ENCODE measurements around the gene DAPK2.
"Not testable (repeated sequence)": the region's sequence is repeated elsewhere in the genome, so short reads cannot be mapped to it uniquely, and the experiment has no call there.

The DAPK2 gene

DNA sequence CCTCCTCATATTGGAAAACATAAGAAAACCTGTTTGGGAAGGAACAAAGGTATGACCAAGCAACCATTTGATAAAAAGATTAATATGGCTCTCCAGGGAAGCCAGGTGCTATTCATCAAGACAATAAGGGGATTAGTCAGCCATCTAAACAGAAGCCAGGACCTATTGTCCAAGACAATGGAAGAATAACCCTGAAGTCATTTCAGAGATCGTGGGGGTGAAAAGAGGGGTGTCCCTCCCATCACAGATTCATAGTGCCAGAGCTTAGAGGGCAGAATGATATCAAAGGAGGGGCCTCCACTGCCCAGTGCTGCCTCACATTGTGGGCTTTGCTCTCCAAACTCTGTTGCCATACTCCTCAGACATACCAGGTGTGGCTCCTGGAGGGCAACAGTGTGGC lies 73.5 kb downstream of the DAPK2 start:
- DNase-seq (ENCODE audit: low spot score): no peak

DNA sequence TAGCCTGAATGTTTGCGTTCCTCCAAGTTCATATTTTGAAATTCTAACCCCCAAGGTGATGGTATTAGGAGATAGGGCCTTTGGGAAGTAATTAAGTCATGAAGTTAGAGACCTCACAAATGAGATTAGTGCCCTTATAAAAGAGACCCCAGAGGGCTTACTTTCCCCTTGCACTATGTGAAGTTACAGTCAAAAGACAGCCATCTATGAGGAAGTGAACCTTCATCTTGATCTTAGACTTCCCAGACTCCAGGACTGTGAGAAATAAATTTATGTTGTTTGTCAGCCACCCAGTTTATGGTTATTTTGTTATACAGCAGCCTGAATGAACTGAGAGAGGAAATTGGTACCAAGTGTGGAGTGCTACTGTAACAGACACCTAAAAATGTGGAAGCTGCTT lies 74.4 kb downstream of the DAPK2 start:
- DNase-seq (ENCODE audit: low spot score): no peak

DNA sequence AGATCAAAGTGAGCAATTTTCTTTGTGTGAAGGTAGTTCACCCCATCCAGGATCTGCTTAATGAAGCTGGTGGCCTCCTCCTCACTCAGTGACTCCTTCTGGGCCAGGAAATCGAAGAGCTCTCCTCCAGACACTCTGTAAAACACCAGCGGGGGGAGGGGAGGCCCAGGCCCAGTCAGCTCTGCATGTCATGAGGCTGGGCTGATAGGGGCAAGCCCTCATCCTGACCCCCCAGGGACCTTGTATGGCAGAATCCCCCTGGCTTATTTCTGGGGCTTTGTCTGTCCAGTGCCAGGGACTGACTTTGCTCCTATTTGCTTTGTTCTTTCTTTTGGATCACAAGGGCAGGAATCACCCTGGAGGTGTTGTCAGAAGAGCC lies 74.9 kb downstream of the DAPK2 start:
- no peak for DNase-seq (ENCODE audit: low spot score)

DNA sequence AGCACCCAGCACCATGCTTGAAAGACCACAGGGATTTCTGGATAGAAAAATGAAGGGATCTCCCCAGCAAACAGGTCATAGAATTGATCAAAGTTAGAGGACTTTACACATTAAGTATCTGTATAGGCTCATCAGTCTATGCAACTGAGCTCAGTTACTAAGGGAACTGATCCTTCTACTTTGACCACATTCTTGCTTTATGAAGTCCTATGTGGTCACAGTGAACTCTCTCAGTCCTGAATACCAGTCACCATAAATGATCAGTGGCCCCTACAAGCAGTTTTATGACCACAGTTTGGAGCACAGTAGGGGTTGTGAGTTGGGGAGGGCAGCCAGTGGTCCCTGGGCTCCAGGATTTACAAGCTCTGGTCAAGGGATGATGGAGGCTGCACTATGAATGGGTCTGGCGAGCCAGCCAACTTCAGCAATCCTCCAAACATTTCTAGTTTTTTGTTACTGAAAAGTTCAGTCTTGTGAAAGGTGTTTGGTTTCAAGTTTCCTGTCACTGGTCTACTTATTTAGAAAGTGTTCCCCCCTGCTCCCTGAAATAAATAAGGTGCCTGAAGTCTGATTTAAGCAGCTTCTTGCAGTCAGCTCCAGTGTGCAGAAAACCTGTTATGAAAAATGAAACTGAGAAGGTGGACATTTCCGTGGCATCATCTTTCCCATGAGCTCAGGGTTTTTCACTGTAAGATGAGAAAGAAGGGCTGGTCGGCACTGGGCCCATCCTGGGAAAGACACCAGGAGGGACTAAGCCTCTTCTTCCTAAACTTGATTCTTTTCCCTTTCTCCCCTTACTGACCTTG lies 75.5 kb downstream of the DAPK2 start:
- DNase-seq (ENCODE audit: low spot score): no peak

DNA sequence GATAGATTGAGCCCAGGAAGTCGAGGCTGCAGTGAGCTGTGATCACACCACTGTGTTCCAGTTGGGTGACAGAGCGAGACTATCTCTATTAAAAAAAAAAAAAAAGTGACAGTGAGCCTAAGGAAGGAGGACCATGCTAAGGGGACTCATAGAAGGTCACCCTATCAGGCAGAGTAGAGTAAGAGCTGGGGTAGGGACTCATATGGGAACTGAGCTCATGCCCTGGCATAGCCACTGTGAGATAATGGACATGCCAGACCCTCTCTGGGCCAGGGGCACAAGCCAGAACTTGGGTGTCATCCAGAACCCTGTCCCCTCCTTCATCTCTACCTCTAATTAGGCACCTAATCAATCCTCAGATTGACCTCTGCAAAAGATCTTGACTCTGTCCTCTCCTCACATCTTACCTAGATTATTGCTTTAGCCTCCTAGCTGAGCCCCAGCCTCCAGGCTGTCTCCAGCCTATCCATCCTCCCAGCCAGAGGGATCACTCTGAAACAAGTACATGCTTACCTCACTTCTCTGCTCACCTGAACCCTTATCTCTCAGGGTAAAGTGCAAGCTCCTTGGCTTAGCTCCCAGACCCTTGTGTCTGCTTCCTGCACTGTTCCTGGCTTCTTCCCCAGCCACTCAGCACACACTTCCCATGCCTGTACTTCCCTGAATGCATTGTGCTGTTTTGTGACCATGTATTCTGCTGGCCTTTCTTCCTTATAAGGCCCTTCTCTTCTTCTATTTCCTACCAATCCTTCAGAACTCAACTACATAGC lies 76.4 kb downstream of the DAPK2 start:
- no peak for DNase-seq (ENCODE audit: low spot score)

DNA sequence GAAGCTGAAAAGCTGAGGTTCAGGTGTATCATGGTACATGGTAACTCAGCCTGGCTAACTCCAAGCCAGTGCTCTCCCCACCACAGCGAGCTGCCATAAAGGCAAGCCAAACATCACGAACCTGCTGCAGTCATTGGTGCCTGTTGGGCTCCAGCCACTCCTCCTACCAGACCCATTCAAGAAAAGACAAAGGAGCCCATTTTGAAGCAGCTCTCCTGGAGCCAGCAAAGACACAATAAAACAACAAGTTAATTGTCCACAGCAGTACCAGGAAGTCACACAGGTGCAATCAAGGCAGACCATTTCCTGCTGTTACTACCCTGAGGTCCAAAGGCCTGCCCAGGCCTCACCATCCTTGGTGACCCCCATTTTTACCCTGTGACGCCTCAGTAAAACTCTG lies 77.6 kb downstream of the DAPK2 start:
- no peak for DNase-seq (ENCODE audit: low spot score)

DNA sequence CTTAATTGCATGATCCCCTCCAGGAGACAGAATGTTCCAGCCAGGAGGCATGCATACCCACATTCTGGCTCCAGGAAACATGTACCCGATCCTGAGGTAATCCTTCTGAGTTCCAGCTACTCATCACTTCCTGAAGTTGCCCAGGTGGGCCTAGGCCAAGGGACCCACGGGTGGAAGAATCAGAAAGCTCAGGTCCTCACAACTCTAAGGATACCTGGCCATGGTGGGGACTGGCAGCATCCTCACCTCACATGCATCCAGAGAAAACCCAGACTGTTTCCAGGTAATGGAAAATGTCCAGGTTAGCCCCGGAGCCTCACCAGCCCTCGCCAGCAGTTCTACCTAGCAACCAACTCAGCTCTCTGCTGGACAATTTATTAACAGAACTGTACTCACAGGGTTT lies 78.2 kb downstream of the DAPK2 start:
- no peak for DNase-seq (ENCODE audit: low spot score)

DNA sequence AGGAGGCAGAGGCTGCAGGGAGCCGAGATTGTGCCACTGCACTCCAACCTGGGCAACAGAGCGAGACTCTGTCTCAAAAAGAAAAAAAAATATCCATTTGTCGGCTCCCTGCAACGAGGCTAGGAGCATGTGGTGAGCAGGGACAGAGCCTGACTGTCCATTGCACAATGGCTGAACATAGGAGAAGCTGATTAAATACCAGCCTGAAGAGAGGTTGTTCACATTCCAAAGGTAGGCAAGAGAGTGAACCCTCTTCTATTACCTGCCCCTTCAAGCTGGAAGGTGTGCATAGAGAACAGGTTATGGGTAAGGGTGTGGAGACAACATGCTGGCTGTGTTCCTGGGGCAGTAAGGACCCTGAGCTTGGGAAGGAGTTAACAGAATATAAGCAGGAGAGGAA lies 78.7 kb downstream of the DAPK2 start:
- DNase-seq (ENCODE audit: low spot score): no peak

DNA sequence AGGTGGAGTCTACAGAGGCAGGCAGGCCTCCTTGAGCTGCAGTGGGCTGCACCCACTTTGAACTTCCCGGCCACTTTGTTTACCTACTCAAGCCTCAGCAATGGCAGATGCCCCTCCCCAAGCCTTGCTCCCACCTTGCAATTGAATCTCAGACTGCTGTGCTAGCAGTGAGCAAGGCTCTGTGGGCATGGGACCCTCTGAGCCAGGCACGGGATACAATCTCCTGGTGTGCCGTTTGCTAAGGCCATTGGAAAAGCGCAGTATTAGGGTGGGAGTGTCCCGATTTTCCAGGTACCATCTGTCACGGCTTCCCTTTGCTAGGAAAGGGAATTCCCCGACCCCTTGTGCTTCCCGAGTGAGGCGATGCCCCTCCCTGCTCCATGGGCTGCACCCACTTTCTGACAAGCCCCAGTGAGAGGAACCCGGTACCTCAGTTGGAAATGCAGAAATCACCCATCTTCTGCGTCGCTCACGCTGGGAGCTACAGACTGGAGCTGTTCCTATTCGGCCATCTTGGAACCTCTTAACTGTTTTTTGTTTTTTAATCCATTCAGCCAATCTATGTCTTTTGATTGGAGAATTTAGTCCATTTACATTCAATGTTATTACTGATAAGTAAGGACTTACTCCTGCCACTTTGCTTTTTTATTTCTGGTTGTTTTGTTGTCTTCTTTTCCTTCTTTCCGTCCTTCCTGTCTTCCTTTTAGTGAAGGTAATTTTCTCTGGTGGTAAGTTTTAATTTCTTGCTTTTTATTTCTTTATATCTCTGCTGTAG lies 83.2 kb downstream of the DAPK2 start:
- DNase-seq (ENCODE audit: low spot score): not testable (repeated sequence)

DNA sequence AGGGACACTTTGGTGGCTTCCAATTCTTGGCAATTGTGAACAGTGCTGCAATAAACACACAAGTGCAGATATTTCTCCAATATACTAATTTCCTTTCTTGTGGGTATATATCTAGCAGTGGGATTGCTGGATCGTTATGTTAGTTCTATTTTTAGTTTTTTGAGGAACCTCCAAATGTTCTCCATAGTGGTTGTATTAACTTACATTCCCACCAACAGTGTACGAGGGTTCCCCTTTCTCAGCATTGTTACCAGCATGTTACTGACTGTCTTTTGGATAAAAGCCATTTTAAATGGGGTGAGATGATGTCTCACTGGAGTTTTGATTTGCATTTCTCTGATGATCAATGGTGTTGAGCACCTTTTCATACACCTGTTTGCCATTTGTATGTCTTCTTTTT lies 92.8 kb downstream of the DAPK2 start:
- DNase-seq (ENCODE audit: low spot score): no peak

DNA sequence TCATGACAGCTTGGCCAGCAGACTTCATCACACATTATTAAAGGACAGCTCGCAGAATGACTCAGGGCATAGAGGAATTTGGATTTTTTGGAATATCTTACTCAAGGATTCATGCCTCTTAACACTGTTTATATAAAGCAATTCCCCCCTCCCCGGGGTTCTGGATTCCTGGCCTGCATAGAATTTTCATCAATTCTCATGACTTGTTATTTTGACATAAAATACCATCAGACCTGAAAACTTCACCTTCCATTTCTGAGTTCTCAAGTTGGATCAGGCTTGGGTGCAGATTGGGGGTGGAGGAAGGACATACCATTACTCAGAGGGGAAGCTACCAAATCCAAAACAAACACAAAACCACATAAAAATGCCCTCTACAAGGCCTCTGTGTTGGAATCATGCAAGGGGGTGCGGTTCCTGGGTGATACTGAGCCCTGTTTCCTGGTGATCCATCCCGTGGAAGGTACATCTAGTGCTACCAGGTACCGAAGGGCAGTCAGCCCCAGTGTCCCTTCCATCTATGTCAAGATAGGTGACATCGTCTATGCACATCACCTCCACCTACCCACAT lies 95.3 kb downstream of the DAPK2 start:
- DNase-seq (ENCODE audit: low spot score): no peak

DNA sequence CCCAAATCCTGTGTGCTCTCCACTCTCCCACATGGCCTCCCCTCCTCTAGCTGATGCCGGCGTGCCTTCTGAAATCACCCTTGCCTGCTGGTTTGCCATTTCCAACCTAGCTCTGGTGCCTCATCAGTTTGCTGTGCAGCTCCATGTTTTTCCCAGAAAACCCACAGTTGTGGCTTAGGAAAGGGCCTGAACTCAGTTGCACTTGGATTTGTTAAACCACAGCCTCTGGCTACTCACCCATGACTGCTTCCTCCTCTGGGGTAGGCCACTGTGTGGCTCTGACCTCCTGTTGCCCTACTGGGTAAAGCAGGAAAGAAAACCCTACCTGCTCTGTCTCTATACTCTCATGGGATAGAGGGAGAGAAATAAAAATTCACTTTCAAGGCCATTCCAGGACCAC lies 97.3 kb downstream of the DAPK2 start:
- no peak for DNase-seq (ENCODE audit: low spot score)

DNA sequence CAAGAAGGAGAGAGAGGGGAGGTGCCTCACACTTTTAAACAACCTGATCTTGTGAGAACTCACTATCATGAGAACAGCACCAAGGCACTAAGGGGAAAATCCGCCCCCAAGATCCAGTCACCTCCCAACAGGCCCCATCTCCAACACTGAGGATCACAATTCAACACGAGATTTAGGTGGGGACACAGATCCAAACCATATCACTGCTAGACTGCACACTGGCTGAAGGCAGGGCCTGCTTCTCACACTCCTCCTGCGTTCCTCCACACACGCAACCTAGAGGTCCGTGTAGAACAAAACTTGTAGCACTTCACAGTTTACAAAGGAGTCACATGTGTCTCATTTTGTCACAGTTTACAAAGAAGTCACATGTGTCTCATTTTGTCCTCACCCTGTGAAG lies 97.8 kb downstream of the DAPK2 start:
- DNase-seq (ENCODE audit: low spot score): no peak

DNA sequence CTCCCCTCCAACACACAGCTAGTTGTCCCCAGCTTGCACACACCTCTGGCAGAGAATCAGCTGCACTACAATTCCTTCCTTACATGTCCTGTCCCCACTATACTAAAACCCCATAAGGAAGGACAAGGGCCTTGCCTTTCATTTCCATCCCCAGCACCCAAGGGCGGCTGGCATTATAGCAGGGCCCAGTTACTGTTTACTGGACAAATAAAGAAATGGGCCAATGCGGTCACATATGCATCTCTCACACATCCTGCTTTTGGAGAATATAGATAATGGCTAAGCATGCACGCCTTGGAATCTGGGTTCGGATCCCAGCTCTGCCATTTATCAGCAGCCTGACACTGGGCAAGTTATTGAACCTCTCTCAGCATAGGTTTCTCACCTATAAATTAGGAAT lies 99.1 kb downstream of the DAPK2 start:
- no peak for DNase-seq (ENCODE audit: low spot score)

DNA sequence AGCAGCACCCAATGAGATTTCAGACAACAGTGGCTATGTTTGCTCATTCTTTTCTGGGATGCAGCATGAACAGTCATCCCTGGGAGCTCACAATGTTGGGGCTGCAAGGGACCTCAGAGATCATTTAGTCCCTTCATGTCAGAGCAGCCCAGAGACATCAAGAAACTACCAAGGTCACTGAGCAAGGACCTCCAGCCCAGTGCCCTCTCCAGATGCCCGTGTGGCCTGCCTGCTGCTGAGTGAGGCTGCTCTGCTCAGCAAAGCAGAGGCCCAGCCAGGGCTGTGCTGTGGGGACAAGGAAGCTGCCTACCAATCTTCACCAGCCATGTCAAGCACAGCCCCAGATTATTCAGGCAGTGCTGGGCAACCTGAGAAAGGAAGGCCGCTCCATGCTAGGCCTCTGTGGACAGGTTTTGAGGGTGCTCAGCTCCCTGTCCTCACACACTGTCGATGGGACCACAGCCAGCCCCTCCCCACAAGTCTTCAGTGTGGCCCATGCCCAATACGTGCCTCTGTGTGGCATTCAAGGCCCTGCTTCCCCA lies 99.7 kb downstream of the DAPK2 start:
- no peak for DNase-seq (ENCODE audit: low spot score)

DNA sequence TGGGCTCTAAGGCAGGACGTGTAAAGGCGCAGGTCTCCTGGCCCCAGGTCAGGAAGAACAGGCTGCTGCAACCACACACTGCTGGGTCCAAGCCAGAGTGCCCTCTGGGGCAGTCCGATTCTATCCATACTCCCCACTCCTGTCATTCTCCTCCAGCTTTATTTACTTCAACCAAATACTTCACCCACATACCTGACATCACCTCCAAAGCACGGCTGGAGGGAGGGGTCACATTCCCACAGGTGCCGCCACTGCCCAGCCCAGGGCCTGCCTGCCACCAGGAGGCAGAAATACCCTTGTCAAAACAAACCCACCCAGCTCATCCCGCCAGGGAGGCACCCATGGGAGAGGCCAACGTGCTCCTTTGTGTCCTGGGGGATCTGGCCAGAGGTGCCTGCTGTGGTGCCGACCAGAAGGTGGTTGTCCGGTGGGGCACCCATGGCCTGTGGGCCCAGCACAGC lies 100.4 kb downstream of the DAPK2 start:
- no peak for DNase-seq (ENCODE audit: low spot score)

DNA sequence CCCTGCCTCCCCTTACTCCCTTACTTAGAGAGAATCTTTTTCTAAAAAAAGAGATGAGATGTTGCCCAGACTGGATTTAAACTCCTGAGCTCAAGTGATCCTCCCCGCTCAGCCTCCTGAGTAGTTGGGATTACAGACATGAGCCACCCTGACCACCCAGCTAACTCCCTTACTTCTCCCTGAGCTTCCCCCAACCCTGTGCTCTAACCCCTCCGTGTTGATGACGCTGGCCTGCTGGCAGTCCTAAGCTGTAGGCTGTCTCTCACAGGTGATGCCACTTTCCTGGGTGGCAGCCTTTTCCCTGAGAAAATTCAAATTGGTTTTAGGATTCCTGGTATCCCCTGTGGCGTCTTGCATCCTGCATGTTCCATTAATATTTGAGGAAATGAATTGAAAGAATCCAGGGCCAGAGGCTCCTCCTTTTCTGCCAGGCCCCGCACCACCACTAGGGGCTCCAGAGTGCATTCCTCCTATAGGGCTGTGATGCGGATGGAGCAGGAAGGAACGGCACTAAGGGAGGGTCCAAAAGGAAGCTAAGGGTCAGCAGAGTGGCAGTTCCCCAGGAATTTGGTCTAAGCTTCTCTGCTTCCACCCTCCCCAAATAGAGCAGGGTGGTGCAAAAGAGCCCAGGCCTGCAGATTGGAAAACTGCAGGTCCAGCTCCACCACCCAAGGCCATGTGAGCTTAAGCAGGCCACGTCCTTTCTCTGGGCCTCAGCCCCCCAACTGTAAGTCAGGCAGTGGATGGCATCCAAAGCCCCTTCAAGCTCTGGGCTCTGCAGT lies 101.1 kb downstream of the DAPK2 start:
- peak; percentile 53 for DNase-seq (ENCODE audit: low spot score)

DNA sequence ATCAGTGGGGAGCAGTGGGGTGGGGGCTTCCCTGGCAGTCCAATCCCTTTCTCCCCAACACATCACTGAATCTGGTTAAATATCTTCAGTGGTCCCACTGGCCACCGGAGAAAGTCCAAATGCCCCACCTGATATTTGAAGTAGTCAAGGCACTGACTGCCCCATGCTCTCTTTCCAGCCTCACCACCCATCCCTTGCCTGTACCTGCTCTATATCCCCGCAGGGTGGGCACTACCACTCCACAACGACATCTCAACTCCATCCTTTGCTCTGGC lies 101.7 kb downstream of the DAPK2 start:
- no peak for DNase-seq (ENCODE audit: low spot score)

DNA sequence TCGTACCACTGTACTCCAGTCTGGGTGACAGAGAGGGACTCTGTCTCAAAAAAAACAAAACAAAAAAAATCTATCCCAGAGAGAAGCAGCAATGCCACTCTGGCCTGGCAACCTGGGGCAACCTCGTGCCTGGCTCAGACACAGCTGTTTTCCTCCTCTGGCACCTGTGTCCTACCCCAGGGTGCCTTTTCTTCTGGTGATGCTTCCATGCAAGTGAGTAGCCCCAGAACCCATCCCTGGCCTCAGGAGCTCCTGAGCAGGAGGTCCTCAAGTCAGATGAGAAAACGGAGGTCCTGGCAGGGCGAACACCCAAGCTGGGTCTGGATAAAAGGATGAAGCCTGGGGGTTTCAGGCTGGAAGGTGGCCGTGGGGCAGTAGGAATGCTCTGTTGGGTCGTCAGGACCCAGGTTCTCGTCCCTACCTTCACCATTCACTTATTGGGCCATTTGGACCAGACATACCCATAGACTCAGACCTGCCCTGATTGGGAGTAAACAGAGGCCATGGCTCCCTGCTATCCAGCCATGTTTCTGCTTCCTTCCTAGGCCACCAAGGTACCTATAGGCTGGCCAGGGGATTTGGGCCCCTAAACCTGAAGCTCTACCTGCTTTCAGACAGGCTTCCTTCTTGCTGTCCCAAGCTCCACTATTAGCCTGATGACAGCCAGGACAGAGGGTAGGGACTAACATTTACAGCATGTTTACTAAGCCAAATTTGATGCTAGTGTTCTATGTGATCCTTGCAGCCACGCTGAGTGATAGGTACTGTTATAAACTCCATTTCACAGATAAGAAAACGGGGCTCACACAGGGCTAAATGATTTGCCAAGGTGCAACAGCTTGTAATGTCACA lies 102.2 kb downstream of the DAPK2 start:
- DNase-seq (ENCODE audit: low spot score): no peak

DNA sequence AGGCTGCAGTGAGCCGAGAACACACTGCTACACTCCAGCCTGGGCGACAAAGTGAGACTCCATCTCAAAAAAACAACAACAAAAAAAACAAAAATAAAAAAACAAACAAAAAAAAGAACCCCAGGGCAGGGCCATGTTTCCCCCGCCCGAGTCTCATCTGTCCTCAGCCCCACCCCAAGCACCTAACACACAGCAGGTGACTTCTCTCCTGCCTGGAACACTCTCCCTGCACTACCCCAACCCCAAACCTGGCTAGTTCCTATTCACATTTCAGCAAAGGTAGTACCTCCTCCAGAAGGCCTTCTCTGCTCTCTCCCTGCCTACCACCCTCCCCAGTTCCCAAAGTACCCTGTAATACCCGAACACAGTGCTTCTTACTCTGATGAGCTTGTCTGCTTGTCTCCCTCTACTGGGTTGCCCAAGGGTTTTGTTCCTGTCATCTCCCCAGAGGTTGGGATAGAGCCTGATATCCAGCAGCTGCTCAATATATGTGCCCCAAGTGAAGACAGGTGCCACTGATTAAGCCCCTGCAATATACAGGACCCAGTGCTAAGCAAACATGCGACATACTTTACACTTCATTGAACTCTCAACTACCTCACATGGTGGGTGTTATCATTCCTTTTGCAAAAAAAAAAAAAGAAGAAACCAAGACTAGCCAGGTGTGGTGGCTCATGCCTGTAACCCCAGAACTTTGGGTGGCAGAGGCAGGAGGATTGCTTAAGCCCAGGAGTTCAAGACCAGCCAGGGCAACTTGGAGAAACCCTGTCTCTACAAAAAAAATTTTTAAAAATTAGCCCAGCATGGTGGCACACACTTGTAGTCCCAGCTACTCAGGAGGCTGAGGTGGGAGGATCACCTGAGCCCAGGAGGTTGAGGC lies 103.6 kb downstream of the DAPK2 start:
- no peak for DNase-seq (ENCODE audit: low spot score)

Data from hematopoietic multipotent progenitor cell treated with erythropoietin and hydrocortisone succinate and interleukin-3 and kit ligand, for 17 days (in vitro differentiated cells).